ENCODE data around the gene ITPR1.

ITPR1 gene

DNA sequence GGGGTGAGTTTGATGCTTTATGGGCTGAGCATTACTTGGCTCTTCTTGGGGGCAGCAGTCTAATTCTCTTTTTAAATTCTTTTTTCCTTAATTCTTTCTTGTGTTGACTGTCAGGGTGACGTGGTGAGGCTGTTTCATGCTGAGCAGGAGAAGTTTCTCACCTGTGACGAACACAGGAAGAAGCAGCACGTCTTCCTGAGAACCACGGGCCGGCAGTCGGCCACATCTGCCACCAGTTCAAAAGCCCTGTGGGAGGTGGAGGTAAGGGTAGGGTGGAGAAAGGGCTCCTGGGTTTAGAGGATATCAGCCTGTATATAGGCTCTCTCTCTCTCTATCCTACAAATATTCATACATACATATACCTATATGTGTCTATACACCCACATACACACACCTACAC lies 152.3 kb downstream of the ITPR1 start:
- Histone ChIP-seq H3K9ac (ENCODE audit: low read length) (no peak overlapping the region), H3K4me1 (ENCODE audit: insufficient read depth, low read length, severe bottlenecking) (no peaks in the 10 kb centered on the region), H3F3A (ENCODE audit: insufficient read depth, low read length) (no peaks in the 10 kb centered on the region), H3K4me2 (ENCODE audit: low read length) (no peak overlapping the region), H3K9me2 (ENCODE audit: low read depth, low read length) (no peaks in the 10 kb centered on the region), H3K27me3 (ENCODE audit: insufficient read depth, low read length) (no peaks in the 10 kb centered on the region), H2AFZ (ENCODE audit: low read length) (no peak overlapping the region), H4K20me1 (ENCODE audit: insufficient read depth, low read length) (no peaks in the 10 kb centered on the region), H3K4me3 (ENCODE audit: low read depth, low read length, poor library complexity, severe bottlenecking) (no peak overlapping the region), H3K27ac (ENCODE audit: low read depth, low read length, poor library complexity, severe bottlenecking) (no peak overlapping the region), H3K79me2 (ENCODE audit: insufficient read depth, low read length) (no peaks in the 10 kb centered on the region), H3K9me3 (ENCODE audit: low read length) (no peaks in the 10 kb centered on the region), H3K36me3 (ENCODE audit: insufficient read depth, low read length) (no peaks in the 10 kb centered on the region)
- TF ChIP-seq, protein P1, sequence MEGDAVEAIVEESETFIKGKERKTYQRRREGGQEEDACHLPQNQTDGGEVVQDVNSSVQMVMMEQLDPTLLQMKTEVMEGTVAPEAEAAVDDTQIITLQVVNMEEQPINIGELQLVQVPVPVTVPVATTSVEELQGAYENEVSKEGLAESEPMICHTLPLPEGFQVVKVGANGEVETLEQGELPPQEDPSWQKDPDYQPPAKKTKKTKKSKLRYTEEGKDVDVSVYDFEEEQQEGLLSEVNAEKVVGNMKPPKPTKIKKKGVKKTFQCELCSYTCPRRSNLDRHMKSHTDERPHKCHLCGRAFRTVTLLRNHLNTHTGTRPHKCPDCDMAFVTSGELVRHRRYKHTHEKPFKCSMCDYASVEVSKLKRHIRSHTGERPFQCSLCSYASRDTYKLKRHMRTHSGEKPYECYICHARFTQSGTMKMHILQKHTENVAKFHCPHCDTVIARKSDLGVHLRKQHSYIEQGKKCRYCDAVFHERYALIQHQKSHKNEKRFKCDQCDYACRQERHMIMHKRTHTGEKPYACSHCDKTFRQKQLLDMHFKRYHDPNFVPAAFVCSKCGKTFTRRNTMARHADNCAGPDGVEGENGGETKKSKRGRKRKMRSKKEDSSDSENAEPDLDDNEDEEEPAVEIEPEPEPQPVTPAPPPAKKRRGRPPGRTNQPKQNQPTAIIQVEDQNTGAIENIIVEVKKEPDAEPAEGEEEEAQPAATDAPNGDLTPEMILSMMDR (IDR thresholded peaks at IDR 0.05; ENCODE audit: low read length), result no peak
- TF ChIP-seq EZH2 (IDR thresholded peaks at IDR 0.05; ENCODE audit: borderline replicate concordance, low read length), result no peak

- TF ChIP-seq, protein P1 (IDR thresholded peaks at IDR 0.05; ENCODE audit: low read length), result no peak
- TF ChIP-seq EZH2 (IDR thresholded peaks at IDR 0.05; ENCODE audit: borderline replicate concordance, low read length), result no peak
- H2AFZ ChIP-seq (ENCODE audit: low read length), result no peak overlapping the region
- no peaks in the 10 kb centered on the region for H3K9me2 ChIP-seq (ENCODE audit: low read depth, low read length)
- H3K27ac ChIP-seq (ENCODE audit: low read depth, low read length, poor library complexity, severe bottlenecking), result no peak overlapping the region
- H4K20me1 ChIP-seq (ENCODE audit: insufficient read depth, low read length), result no peaks in the 10 kb centered on the region
- no peaks in the 10 kb centered on the region for H3F3A ChIP-seq (ENCODE audit: insufficient read depth, low read length)
- no peaks in the 10 kb centered on the region for H3K27me3 ChIP-seq (ENCODE audit: insufficient read depth, low read length)
- H3K4me1 ChIP-seq (ENCODE audit: insufficient read depth, low read length, severe bottlenecking), result no peaks in the 10 kb centered on the region
- no peak overlapping the region for H3K4me2 ChIP-seq (ENCODE audit: low read length)
- no peaks in the 10 kb centered on the region for H3K36me3 ChIP-seq (ENCODE audit: insufficient read depth, low read length)
- no peak overlapping the region for H3K4me3 ChIP-seq (ENCODE audit: low read depth, low read length, poor library complexity, severe bottlenecking)
- no peaks in the 10 kb centered on the region for H3K9me3 ChIP-seq (ENCODE audit: low read length)
- H3K9ac ChIP-seq (ENCODE audit: low read length), result no peak overlapping the region
- H3K79me2 ChIP-seq (ENCODE audit: insufficient read depth, low read length), result no peaks in the 10 kb centered on the region
Observed at GRCh38 chr3:4647411-4647810, 154.3 kb downstream of the ITPR1 start.

- no peak overlapping the region for H3K9ac ChIP-seq (ENCODE audit: low read length)
- H3K27ac ChIP-seq (ENCODE audit: low read depth, low read length, poor library complexity, severe bottlenecking), result no peak overlapping the region
- H2AFZ ChIP-seq (ENCODE audit: low read length), result no peak overlapping the region
- H3F3A ChIP-seq (ENCODE audit: insufficient read depth, low read length), result no peaks in the 10 kb centered on the region
- H3K4me2 ChIP-seq (ENCODE audit: low read length), result no peak overlapping the region
- no peaks in the 10 kb centered on the region for H4K20me1 ChIP-seq (ENCODE audit: insufficient read depth, low read length)
- TF ChIP-seq EZH2 (IDR thresholded peaks at IDR 0.05; ENCODE audit: borderline replicate concordance, low read length), result no peak
- TF ChIP-seq, protein P1 (IDR thresholded peaks at IDR 0.05; ENCODE audit: low read length), result no peak
- no peak overlapping the region for H3K4me3 ChIP-seq (ENCODE audit: low read depth, low read length, poor library complexity, severe bottlenecking)
- H3K79me2 ChIP-seq (ENCODE audit: insufficient read depth, low read length), result no peaks in the 10 kb centered on the region
- H3K9me3 ChIP-seq (ENCODE audit: low read length), result no peaks in the 10 kb centered on the region
- H3K36me3 ChIP-seq (ENCODE audit: insufficient read depth, low read length), result no peaks in the 10 kb centered on the region
- no peaks in the 10 kb centered on the region for H3K9me2 ChIP-seq (ENCODE audit: low read depth, low read length)
- no peaks in the 10 kb centered on the region for H3K4me1 ChIP-seq (ENCODE audit: insufficient read depth, low read length, severe bottlenecking)
- no peaks in the 10 kb centered on the region for H3K27me3 ChIP-seq (ENCODE audit: insufficient read depth, low read length)
Observed at GRCh38 chr3:4655145-4656045, 162.2 kb downstream of the ITPR1 start.
